K562 (cell line): ENCODE results near the gene COL13A1. TPM values are rescaled to one million over a fixed set of nuclear protein-coding genes. Genes with fewer than 3 reads are reported as not detected.

ENCODE experiments used
- ATAC-seq: fragments of 200-7000 bp; cut with Tn5 transposase; 3 replicates; pipeline ENCODE4 v1.9.1; 2020; ENCODE audit warnings: moderate library complexity
- BruUV-seq: library from RNA; stranded (reverse); fragments of 400-500 nt; replicated peaks from 2 replicates; lab custom pipeline; 2021; lab: Mats Ljungman, UMichigan
- CTCF ChIA-PET: fragments of 300-600 bp; formaldehyde crosslinking; extraction: SDS; loops from one replicate; lab custom pipeline; 2021; ENCODE audit warnings: low intra/inter-chr PET ratio; lab: Yijun Ruan, JAX
- POLR2A ChIA-PET: fragments of 300-600, 350-650 bp; sonication (Branson Sonifier 250); formaldehyde crosslinking; extraction: SDS; loops from one replicate; lab custom pipeline; 2021; ENCODE audit warnings: antibody characterized with exemption, inconsistent platforms; lab: Yijun Ruan, JAX
- DNase-seq, 4 experiments: peaks; one replicate each; pipeline versions ENCODE4 v3.0.0 to v3.0.0-alpha.2; 2011 to 2018; ENCODE audit warnings: low spot score in 3 of 4, mixed read lengths in 3 of 4; ENCODE audit errors: extremely low read depth in 1 of 4
- FAIRE-seq: peaks from 2 replicates; lab custom pipeline; 2011; peaks lifted over from hg19 to GRCh38; lab: Jason Lieb, UNC
- H2AFZ ChIP-seq: 2 replicates; pipeline ENCODE4 v1.6.0; 2011; ENCODE audit warnings: low read depth, low read length, control low read depth, inconsistent platforms
- H3K27ac ChIP-seq: fragments of 200-600 bp; 3 replicates; pipeline ENCODE4 v1.8.0; 2011; ENCODE audit warnings: low read depth, mild to moderate bottlenecking, control low read depth, inconsistent platforms, low read length, moderate library complexity, mixed read lengths; ENCODE audit errors: extremely low read depth
- H3K27me3 ChIP-seq, 2 experiments: fragments of 300-600 bp in 1 of 2; 2 replicates in 1 of 2; 3 replicates in 1 of 2; pipeline versions ENCODE4 v1.6.0 to v1.8.0; 2011; ENCODE audit warnings: inconsistent platforms in 2 of 2, low read length in 2 of 2, mild to moderate bottlenecking in 1 of 2, mixed read lengths in 1 of 2, moderate library complexity in 1 of 2; ENCODE audit not compliant: control insufficient read depth in 2 of 2, insufficient read depth in 2 of 2
- H3K36me3 ChIP-seq: fragments of 300-600 bp; 3 replicates; pipeline ENCODE4 v1.8.0; 2011; ENCODE audit warnings: mild to moderate bottlenecking, low read length, inconsistent platforms; ENCODE audit not compliant: control insufficient read depth, insufficient read depth
- H3K4me1 ChIP-seq, 2 experiments: fragments of 200-600 bp in 1 of 2; replicated peaks in 1 of 2; 2 replicates in 1 of 2; 3 replicates in 1 of 2; pipeline versions ENCODE4 v1.5.1 to v1.8.0; 2011; ENCODE audit warnings: inconsistent platforms in 2 of 2, low read length in 2 of 2, mild to moderate bottlenecking in 1 of 2, mixed read lengths in 1 of 2, moderate library complexity in 1 of 2; ENCODE audit not compliant: control insufficient read depth in 2 of 2, insufficient read depth in 2 of 2
- H3K4me2 ChIP-seq: 2 replicates; pipeline ENCODE4 v1.6.1; 2011; ENCODE audit warnings: low read length, control low read depth, inconsistent platforms, mixed read lengths; ENCODE audit not compliant: insufficient read depth
- H3K4me3 ChIP-seq: fragments of 200-600 bp; sonication (generic), shearing (Covaris generic); 2 replicates; pipeline ENCODE4 v1.5.1; 2016; ENCODE audit warnings: control low read depth, inconsistent platforms
- H3K79me2 ChIP-seq: fragments of 200-600 bp; 3 replicates; pipeline ENCODE4 v1.8.0; 2011; ENCODE audit warnings: low read length, inconsistent platforms; ENCODE audit not compliant: control insufficient read depth, insufficient read depth
- H3K9ac ChIP-seq, 2 experiments: 2 replicates each; pipeline versions ENCODE4 v1.6.0 to v1.6.1; 2011; ENCODE audit warnings: low read depth in 2 of 2, low read length in 2 of 2, control low read depth in 1 of 2, inconsistent platforms in 1 of 2, mild to moderate bottlenecking in 1 of 2, mixed read lengths in 1 of 2; ENCODE audit not compliant: insufficient read depth in 1 of 2
- H3K9me1 ChIP-seq: one replicate; pipeline ENCODE4 v1.6.0; 2011; ENCODE audit warnings: inconsistent platforms, mild to moderate bottlenecking, low read length, moderate library complexity; ENCODE audit not compliant: control insufficient read depth, insufficient read depth
- H3K9me3 ChIP-seq: replicated peaks from 2 replicates; pipeline ENCODE4 v1.5.1; 2011; ENCODE audit warnings: low read depth, low read length, inconsistent platforms; ENCODE audit not compliant: control insufficient read depth, insufficient read depth
- H4K20me1 ChIP-seq: replicated peaks from 2 replicates; pipeline ENCODE4 v1.6.1; 2011; ENCODE audit warnings: low read length, inconsistent platforms, mixed read lengths; ENCODE audit not compliant: control insufficient read depth, insufficient read depth
- E2F8 ChIP-seq: fragments of 450-650 bp; IDR thresholded peaks from 2 replicates; pipeline ENCODE4 v1.7.1; 2018; ENCODE audit warnings: mild to moderate bottlenecking, low read depth; ENCODE audit not compliant: partially characterized antibody
- ETV5 ChIP-seq: sonication (generic); formaldehyde crosslinking; IDR thresholded peaks from 2 replicates; pipeline ENCODE4 v1.4.0; 2020; ENCODE audit warnings: low read depth, mild to moderate bottlenecking, missing genetic modification reagents
- FOXK1 ChIP-seq: sonication (generic); formaldehyde crosslinking; IDR thresholded peaks from 2 replicates; pipeline ENCODE4 v1.8.0; 2022; ENCODE audit warnings: missing genetic modification reagents, mild to moderate bottlenecking, borderline replicate concordance
- HBP1 ChIP-seq: fragments of 450-650 bp; formaldehyde crosslinking; IDR thresholded peaks from 2 replicates; pipeline ENCODE4 v1.4.0; 2022; ENCODE audit warnings: missing genetic modification characterization
- HOXB6 ChIP-seq: fragments of 250-450 bp; sonication (Bioruptor Pico); IDR thresholded peaks from 2 replicates; pipeline ENCODE4 v1.5.1; 2022; ENCODE audit warnings: mild to moderate bottlenecking, borderline replicate concordance
- NCOA4 ChIP-seq: fragments of 450-650 bp; IDR thresholded peaks from 2 replicates; pipeline ENCODE4 v1.6.1; 2018; ENCODE audit warnings: mild to moderate bottlenecking; ENCODE audit not compliant: partially characterized antibody
- NCOA6 ChIP-seq: fragments of 450-650 bp; IDR thresholded peaks from 2 replicates; pipeline ENCODE4 v1.6.1; 2017; ENCODE audit warnings: mild to moderate bottlenecking
- PHF21A ChIP-seq: fragments of 450-650 bp; IDR thresholded peaks from 2 replicates; pipeline ENCODE4 v1.6.1; 2017; ENCODE audit warnings: low read depth, borderline replicate concordance
- PHTF2 ChIP-seq: fragments of 250-450 bp; sonication (Bioruptor Pico); IDR thresholded peaks from 2 replicates; pipeline ENCODE4 v1.5.0; 2021; ENCODE audit warnings: mild to moderate bottlenecking
- PRMT5 ChIP-seq: sonication (generic); formaldehyde crosslinking; IDR thresholded peaks from 2 replicates; pipeline ENCODE4 v1.5.0; 2020; ENCODE audit warnings: missing genetic modification reagents
- RCOR1 ChIP-seq, 2 experiments: IDR thresholded peaks; 2 replicates each; pipeline ENCODE4 v1.6.1; 2012; ENCODE audit warnings: low read depth in 2 of 2, low read length in 2 of 2, borderline replicate concordance in 1 of 2, improper control_type of control experiment in 1 of 2
- ZNF696 ChIP-seq: fragments of 250-450 bp; sonication (Bioruptor Pico); conservative IDR thresholded peaks from 2 replicates; pipeline ENCODE4 v1.4.0; 2020; ENCODE audit warnings: mild to moderate bottlenecking, moderate library complexity
- ZNF79 ChIP-seq: fragments of 250-450 bp; sonication (Bioruptor Pico); IDR thresholded peaks from 2 replicates; pipeline ENCODE4 v1.4.0; 2020; ENCODE audit warnings: low read depth, mild to moderate bottlenecking, moderate library complexity
- WGBS: fragments of 100-300 bp; shearing (Covaris generic); methylation state at CpG from one replicate; pipeline ENCODE4 v1.1.6; 2016; ENCODE audit warnings: low coverage, mixed read lengths; ENCODE audit not compliant: insufficient coverage; ENCODE audit errors: missing lambda C conversion rate; 5-methylcytosine and 5-hydroxymethylcytosine counted together
- in situ Hi-C: fragments of 300-500 bp; cut with MboI; formaldehyde crosslinking; loops from 4 replicates; pipeline ENCODE4 v1.15.0; 2018; ENCODE audit warnings: inconsistent platforms, mixed read lengths
- intact Hi-C: fragments of 100-400 bp; cut with micrococcal nuclease; formaldehyde crosslinking; loops from 2 replicates; pipeline ENCODE4 v1.14.2; 2022
- polyA plus RNA-seq, 8 experiments: library from polyadenylated mRNA; depleted of rRNA in 4 of 8; stranded (reverse) in 5 of 8; unstranded in 3 of 8; fragments of >200 nt; fragmentation: Nextera tagmentation in 2 of 8; fragmentation: Illumina TruSeq in 1 of 8; extraction: Ambion mirVana in 2 of 8; extraction: Trizol in 1 of 8; gene quantifications; 2 replicates each; pipeline versions ENCODE4 v1.2.1 to v1.2.3, GENCODE V29; 2011 to 2014; ENCODE audit warnings: inconsistent platforms in 1 of 8, missing spikeins in 1 of 8
- total RNA-seq, 7 experiments: library from RNA; depleted of rRNA in 6 of 7; stranded (reverse); fragments of >200 nt in 6 of 7; fragmentation: Illumina TruSeq in 2 of 7; extraction: Trizol in 2 of 7; gene quantifications; 2 replicates each; pipeline versions ENCODE4 v1.2.1 to v1.2.3, GENCODE V29; 2011 to 2021; ENCODE audit warnings: low replicate concordance in 1 of 7
- TF ChIP-seq, protein P1 (sequence below): fragments of 250-450 bp; sonication (Bioruptor Pico); IDR thresholded peaks from 2 replicates; pipeline ENCODE4 v1.5.0; 2021
- TF ChIP-seq, protein P2 (sequence below), 2 experiments: fragments of 450-650 bp in 1 of 2; IDR thresholded peaks; 2 replicates each; pipeline ENCODE4 v1.6.1; 2011 to 2017; ENCODE audit warnings: low read depth in 2 of 2, antibody characterized with exemption in 1 of 2, borderline replicate concordance in 1 of 2, low read length in 1 of 2, mild to moderate bottlenecking in 1 of 2, mixed read lengths in 1 of 2; ENCODE audit not compliant: control insufficient read depth in 1 of 2

COL13A1 gene
- total and polyA plus RNA-seq, 9 of the 15 experiments (the other 6 are each of a cell fraction or from before 2014, with no cell fraction given) = not detected

GRCh38 chr10:69757206-69757552 lies 44.5 kb upstream of the COL13A1 start:
- no TSS peak for BruUV-seq
- POLR2A ChIA-PET = interaction anchor here (1.0 kb wide), 1 partner anchor 31 kb away, joined by 6 read pairs; no protein-coding TSS in a partner anchor
- Histone ChIP-seq H3K4me3 (no peak overlapping the region), H3K9ac (no peak overlapping the region), H3K27me3 (peaks cover 12 to 42% of the 10 kb centered on the region in 2 experiments; a peak in 3 of 5 replicates), H3K36me3 (no peaks in the 10 kb centered on the region), H3K4me2 (no peak overlapping the region), H3K4me1 (no peaks in the 10 kb centered on the region; a peak in 1 of 5 replicates), H3K27ac (no peak overlapping the region), H3K9me1 (no peaks in the 10 kb centered on the region), H2AFZ (no peak overlapping the region), H4K20me1 (peaks cover 7% of the 10 kb centered on the region; the same call in 1 of the 2 replicates), H3K9me3 (no peaks in the 10 kb centered on the region), H3K79me2 (no peaks in the 10 kb centered on the region)
- in situ Hi-C loops = no loop called here
- FAIRE-seq = no peak
- 15% methylated on average over 5 of the region's 5 CpGs for WGBS
- intact Hi-C loops = no loop called here
- CTCF ChIA-PET = no interaction called here
- no peak for DNase-seq
- peak; percentile 49; the same call in 1 of the 3 replicates for ATAC-seq
- TF ChIP-seq, protein P1, sequence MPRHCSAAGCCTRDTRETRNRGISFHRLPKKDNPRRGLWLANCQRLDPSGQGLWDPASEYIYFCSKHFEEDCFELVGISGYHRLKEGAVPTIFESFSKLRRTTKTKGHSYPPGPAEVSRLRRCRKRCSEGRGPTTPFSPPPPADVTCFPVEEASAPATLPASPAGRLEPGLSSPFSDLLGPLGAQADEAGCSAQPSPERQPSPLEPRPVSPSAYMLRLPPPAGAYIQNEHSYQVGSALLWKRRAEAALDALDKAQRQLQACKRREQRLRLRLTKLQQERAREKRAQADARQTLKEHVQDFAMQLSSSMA (CRISPR knock-in tag) = no peak
- TF ChIP-seq RCOR1 (IDR thresholded peaks at IDR 0.05; ENCODE audit: borderline replicate concordance in 1 of 2, low read depth in 2 of 2, low read length in 2 of 2) (no peak), ETV5 (no peak), HBP1 (CRISPR knock-in tag) (no peak), PHTF2 (CRISPR knock-in tag) (no peak), PHF21A (no peak), FOXK1 (no peak), ZNF79 (no peak), NCOA6 (no peak), HOXB6 (CRISPR knock-in tag) (no peak), PRMT5 (CRISPR knock-in tag) (no peak), ZNF696 (CRISPR knock-in tag) (no peak), E2F8 (no peak), NCOA4 (no peak)
- TF ChIP-seq, protein P2, sequence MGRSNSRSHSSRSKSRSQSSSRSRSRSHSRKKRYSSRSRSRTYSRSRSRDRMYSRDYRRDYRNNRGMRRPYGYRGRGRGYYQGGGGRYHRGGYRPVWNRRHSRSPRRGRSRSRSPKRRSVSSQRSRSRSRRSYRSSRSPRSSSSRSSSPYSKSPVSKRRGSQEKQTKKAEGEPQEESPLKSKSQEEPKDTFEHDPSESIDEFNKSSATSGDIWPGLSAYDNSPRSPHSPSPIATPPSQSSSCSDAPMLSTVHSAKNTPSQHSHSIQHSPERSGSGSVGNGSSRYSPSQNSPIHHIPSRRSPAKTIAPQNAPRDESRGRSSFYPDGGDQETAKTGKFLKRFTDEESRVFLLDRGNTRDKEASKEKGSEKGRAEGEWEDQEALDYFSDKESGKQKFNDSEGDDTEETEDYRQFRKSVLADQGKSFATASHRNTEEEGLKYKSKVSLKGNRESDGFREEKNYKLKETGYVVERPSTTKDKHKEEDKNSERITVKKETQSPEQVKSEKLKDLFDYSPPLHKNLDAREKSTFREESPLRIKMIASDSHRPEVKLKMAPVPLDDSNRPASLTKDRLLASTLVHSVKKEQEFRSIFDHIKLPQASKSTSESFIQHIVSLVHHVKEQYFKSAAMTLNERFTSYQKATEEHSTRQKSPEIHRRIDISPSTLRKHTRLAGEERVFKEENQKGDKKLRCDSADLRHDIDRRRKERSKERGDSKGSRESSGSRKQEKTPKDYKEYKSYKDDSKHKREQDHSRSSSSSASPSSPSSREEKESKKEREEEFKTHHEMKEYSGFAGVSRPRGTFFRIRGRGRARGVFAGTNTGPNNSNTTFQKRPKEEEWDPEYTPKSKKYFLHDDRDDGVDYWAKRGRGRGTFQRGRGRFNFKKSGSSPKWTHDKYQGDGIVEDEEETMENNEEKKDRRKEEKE (IDR thresholded peaks at IDR 0.05; ENCODE audit: borderline replicate concordance in 1 of 2, control insufficient read depth in 1 of 2, low read depth in 2 of 2, low read length in 1 of 2) = no peak
